Mammary epithelial cell (primary cell): ENCODE data around the gene RGS8.

Source experiments
- EZH2 ChIP-seq: IDR thresholded peaks from 2 replicates; pipeline ENCODE4 v1.6.1; 2012; ENCODE audit warnings: low read length, inconsistent platforms, borderline replicate concordance
- TF ChIP-seq, protein P1 (sequence below), 2 donors: IDR thresholded peaks in 1 of 2; conservative IDR thresholded peaks in 1 of 2; 2 replicates each; pipeline ENCODE4 v1.5.1; 2011 to 2012; ENCODE audit warnings: inconsistent platforms in 2 of 2, low read length in 2 of 2, mild to moderate bottlenecking in 2 of 2, control low read depth in 1 of 2, low read depth in 1 of 2; ENCODE audit not compliant: insufficient read depth in 1 of 2; ENCODE audit errors: extremely low read depth in 1 of 2

DNA sequence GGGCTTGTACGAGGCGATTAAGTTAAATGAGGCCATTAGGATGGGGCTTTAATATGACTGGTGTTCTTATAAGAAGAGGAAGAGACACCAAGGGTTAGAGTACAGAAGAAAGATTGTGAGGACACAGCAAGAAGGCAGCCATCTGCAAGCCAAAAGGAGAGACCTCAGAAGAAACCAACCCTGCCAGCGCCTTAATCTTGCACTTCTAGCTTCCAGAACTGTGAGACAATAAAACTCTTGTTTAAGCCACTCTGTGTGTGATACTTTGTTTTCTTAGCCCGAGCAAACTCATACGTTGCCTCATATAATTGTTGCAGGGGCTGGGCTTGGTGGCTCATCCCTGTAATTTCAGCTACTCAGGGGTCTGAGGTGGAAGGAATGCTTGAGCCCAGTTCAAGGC, 46.6 kb downstream of the RGS8 start:
- TF ChIP-seq, protein P1, sequence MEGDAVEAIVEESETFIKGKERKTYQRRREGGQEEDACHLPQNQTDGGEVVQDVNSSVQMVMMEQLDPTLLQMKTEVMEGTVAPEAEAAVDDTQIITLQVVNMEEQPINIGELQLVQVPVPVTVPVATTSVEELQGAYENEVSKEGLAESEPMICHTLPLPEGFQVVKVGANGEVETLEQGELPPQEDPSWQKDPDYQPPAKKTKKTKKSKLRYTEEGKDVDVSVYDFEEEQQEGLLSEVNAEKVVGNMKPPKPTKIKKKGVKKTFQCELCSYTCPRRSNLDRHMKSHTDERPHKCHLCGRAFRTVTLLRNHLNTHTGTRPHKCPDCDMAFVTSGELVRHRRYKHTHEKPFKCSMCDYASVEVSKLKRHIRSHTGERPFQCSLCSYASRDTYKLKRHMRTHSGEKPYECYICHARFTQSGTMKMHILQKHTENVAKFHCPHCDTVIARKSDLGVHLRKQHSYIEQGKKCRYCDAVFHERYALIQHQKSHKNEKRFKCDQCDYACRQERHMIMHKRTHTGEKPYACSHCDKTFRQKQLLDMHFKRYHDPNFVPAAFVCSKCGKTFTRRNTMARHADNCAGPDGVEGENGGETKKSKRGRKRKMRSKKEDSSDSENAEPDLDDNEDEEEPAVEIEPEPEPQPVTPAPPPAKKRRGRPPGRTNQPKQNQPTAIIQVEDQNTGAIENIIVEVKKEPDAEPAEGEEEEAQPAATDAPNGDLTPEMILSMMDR (conservative IDR thresholded peaks at IDR 0.05 in 1 of 2, IDR thresholded peaks at IDR 0.05 in 1 of 2; ENCODE audit: extremely low read depth in 1 of 2, insufficient read depth in 1 of 2, low read depth in 1 of 2, low read length in 2 of 2): no peak
- no peak for TF ChIP-seq EZH2
